ENCODE measurements around the gene GGA1.

The GGA1 gene

DNA sequence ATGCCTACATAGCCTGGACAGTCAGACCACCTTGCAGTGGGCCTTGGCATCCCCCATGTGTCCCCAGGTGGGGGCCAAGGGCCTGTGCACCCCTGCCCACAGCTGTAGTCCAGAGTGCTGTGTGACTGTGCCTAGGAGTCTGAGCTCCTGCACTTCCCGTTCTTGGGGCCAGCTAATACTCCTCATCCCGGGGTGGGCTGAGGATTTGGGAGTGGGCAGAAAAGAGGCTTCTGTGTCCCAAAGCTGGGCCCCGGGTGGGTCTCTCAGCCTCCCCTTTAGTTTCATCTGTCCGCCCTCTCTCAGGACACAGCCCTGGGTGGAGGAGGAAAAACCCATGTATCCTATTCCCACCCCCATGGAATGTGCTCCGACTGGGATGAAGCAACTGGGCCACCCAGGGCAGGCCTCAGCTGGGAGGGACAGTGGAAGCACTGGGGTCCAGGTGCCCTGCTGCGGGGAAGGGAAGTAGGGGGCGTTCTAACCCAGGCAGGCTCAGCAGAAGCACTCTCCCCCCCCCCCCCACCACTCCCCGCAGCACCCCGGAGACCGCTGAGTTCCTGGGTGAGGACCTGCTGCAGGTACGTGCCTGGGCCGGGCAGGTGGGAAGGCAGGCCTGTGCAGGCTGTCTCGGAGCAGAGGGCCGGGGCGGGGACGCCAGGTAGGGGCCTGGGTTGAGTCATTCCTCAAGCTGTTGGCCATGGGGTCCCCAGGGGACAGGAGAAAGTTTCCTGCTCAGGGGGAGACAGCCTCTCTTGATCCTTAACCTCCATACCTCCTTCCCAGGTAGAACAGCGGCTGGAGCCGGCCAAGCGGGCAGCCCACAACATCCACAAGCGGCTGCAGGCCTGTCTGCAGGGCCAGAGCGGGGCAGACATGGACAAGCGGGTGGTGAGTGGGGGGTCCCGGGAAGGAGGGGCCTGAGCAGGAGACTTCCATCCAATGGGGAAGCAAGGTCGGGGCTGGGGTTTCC lies 32.2 kb downstream of the GGA1 start:
- peak overlapping the region; percentile 70 for H3K4me3 ChIP-seq (ENCODE audit: low read depth, low read length)
- no peak for DNase-seq (ENCODE audit: low read depth)
- TF ChIP-seq, protein P1, sequence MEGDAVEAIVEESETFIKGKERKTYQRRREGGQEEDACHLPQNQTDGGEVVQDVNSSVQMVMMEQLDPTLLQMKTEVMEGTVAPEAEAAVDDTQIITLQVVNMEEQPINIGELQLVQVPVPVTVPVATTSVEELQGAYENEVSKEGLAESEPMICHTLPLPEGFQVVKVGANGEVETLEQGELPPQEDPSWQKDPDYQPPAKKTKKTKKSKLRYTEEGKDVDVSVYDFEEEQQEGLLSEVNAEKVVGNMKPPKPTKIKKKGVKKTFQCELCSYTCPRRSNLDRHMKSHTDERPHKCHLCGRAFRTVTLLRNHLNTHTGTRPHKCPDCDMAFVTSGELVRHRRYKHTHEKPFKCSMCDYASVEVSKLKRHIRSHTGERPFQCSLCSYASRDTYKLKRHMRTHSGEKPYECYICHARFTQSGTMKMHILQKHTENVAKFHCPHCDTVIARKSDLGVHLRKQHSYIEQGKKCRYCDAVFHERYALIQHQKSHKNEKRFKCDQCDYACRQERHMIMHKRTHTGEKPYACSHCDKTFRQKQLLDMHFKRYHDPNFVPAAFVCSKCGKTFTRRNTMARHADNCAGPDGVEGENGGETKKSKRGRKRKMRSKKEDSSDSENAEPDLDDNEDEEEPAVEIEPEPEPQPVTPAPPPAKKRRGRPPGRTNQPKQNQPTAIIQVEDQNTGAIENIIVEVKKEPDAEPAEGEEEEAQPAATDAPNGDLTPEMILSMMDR (IDR thresholded peaks at IDR 0.05; ENCODE audit: control insufficient read depth, extremely low read depth, insufficient read depth) = no peak

DNA sequence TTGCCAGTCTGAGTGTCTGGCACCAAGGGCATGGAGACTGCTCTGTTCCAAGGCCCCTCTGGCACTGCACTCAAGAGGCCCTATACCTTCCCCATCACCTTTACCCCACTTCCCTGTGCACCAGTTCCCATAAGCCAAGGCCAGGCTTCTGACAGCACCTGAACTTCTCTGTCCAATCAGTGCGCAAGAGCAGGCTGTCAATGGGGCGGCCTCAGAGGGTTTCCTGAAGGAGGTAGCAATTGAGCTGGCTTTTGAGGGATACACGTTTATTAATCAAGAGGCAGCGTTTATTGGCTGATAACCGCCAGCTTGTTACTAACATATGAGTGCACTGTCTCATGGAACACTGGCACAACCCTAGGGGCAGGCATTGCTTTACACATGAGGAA lies 32.9 kb downstream of the GGA1 start:
- no peak overlapping the region for H3K4me3 ChIP-seq (ENCODE audit: low read depth, low read length)
- TF ChIP-seq, protein P1 (IDR thresholded peaks at IDR 0.05; ENCODE audit: control insufficient read depth, extremely low read depth, insufficient read depth) = no peak
- no peak for DNase-seq (ENCODE audit: low read depth)

- TF ChIP-seq, protein P1 (IDR thresholded peaks at IDR 0.05; ENCODE audit: control insufficient read depth, extremely low read depth, insufficient read depth) = peak; percentile 79
- no peak overlapping the region for H3K4me3 ChIP-seq (ENCODE audit: low read depth, low read length)
- no peak for DNase-seq (ENCODE audit: low read depth)
Observed at GRCh38 chr22:37643225-37643847, 34.7 kb downstream of the GGA1 start.

- TF ChIP-seq, protein P1 (IDR thresholded peaks at IDR 0.05; ENCODE audit: control insufficient read depth, extremely low read depth, insufficient read depth) = no peak
- H3K4me3 ChIP-seq (ENCODE audit: low read depth, low read length) = no peak overlapping the region
- DNase-seq (ENCODE audit: low read depth) = no peak
Observed at GRCh38 chr22:37647317-37647716, 38.7 kb downstream of the GGA1 start.

- TF ChIP-seq, protein P1 (IDR thresholded peaks at IDR 0.05; ENCODE audit: control insufficient read depth, extremely low read depth, insufficient read depth) = no peak
- DNase-seq (ENCODE audit: low read depth) = no peak
- H3K4me3 ChIP-seq (ENCODE audit: low read depth, low read length) = no peak overlapping the region
Observed at GRCh38 chr22:37647928-37648327, 39.3 kb downstream of the GGA1 start.

DNA sequence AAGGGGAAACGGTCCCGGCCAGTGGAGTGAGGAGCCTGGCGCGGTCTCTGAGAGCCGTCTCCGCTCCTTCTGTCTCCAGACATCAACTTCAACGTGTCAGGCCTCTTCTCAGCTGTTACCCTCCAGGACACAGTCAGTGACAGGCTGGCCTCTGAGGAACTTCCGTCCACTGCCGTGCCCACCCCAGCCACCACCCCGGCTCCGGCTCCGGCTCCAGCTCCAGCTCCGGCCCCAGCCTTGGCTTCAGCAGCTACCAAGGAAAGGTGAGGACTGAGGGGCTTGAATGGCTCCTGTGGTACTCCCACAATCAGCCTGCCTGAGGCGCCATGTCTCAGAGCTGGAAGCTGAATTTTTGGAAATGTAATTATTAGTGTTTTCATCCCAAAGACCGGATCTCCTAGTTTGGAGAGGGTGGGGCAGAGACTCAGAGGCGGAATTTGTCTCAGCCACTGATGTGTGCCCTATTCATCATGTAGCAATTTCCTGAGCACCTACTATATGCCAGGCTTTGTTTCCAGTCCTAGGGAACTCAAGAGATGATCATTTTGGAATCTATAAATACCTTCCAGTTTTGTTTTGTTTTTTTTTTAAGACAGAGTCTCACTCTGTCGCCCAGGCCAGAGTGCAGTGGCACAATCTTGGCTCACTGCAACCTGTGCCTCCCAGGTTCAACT lies 42.0 kb downstream of the GGA1 start:
- H3K4me3 ChIP-seq (ENCODE audit: low read depth, low read length) = no peak overlapping the region
- DNase-seq (ENCODE audit: low read depth) = no peak
- TF ChIP-seq, protein P1 (IDR thresholded peaks at IDR 0.05; ENCODE audit: control insufficient read depth, extremely low read depth, insufficient read depth) = no peak

All from LNCaP clone FGC (cell line).